ENCODE data around the gene AUTS2. TPM values are rescaled to one million over a fixed set of nuclear protein-coding genes. Genes with fewer than 3 reads are reported as not detected.

AUTS2 gene
- polyA plus RNA-seq, 1 donor (not counting 4 experiments of a cell fraction or from before 2014, with no cell fraction given), result 4.7 TPM

DNA sequence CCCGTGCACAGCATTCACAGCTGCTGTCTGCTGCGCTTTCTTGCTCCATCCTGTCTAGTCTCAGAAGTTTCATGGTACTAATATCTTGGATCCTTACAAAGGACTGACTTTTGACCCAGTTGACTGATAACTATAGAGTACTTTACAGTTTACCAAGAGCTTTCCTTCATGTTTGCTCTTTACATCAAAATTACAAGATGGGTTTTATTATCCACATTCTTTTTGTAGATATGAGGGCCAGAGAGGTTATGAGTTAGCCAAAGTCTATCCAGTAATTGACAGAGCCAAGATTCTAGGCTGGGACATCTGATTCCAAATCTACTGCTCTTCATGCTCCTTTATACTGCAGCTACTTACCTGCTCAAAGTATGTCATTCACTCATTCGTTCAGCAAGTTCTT, 218.2 kb downstream of the AUTS2 start:
- no peaks in the 10 kb centered on the region for H3K79me2 ChIP-seq (ENCODE audit: control insufficient read depth, insufficient read depth, low read length)
- no peak overlapping the region for H3K4me3 ChIP-seq (ENCODE audit: control insufficient read depth in 2 of 3, extremely low read depth in 1 of 3, insufficient read depth in 2 of 3, low read depth in 1 of 3, low read length in 3 of 3)
- no peaks in the 10 kb centered on the region for H3K36me3 ChIP-seq (ENCODE audit: control insufficient read depth in 2 of 2, extremely low read depth in 1 of 2, insufficient read depth in 2 of 2, low read length in 2 of 2)
- H2AFZ ChIP-seq (ENCODE audit: control insufficient read depth, low read length), result no peak overlapping the region
- TF ChIP-seq, protein P1, sequence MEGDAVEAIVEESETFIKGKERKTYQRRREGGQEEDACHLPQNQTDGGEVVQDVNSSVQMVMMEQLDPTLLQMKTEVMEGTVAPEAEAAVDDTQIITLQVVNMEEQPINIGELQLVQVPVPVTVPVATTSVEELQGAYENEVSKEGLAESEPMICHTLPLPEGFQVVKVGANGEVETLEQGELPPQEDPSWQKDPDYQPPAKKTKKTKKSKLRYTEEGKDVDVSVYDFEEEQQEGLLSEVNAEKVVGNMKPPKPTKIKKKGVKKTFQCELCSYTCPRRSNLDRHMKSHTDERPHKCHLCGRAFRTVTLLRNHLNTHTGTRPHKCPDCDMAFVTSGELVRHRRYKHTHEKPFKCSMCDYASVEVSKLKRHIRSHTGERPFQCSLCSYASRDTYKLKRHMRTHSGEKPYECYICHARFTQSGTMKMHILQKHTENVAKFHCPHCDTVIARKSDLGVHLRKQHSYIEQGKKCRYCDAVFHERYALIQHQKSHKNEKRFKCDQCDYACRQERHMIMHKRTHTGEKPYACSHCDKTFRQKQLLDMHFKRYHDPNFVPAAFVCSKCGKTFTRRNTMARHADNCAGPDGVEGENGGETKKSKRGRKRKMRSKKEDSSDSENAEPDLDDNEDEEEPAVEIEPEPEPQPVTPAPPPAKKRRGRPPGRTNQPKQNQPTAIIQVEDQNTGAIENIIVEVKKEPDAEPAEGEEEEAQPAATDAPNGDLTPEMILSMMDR (optimal IDR thresholded peaks at IDR 0.05 in 1 of 3, IDR thresholded peaks at IDR 0.05 in 1 of 3, conservative IDR thresholded peaks at IDR 0.05 in 1 of 3; ENCODE audit: extremely low read depth in 1 of 3, insufficient read depth in 2 of 3, low read length in 3 of 3), result no peak
- TF ChIP-seq EZH2 (IDR thresholded peaks at IDR 0.05; ENCODE audit: low read length), result no peak
- H4K20me1 ChIP-seq (ENCODE audit: control insufficient read depth, extremely low read depth, insufficient read depth, low read length), result no peaks in the 10 kb centered on the region
- no peaks in the 10 kb centered on the region for H3K4me1 ChIP-seq (ENCODE audit: control insufficient read depth, extremely low read depth, insufficient read depth, low read length)
- H3K27ac ChIP-seq (ENCODE audit: control insufficient read depth, insufficient read depth, low read length), result no peak overlapping the region
- FAIRE-seq (no peak), DNase-seq (ENCODE audit: low read depth, low spot score) (no peak)
- H3K27me3 ChIP-seq (ENCODE audit: control insufficient read depth, extremely low read depth, insufficient read depth, low read length), result no peaks in the 10 kb centered on the region
- no peak overlapping the region for H3K9ac ChIP-seq (ENCODE audit: control insufficient read depth, extremely low read depth, insufficient read depth, low read length)
- dilution Hi-C loops (cut with MboI; ENCODE audit: extremely low pct_ligation_motif_present, low sequenced_read_pairs), result no loop called here
- no peaks in the 10 kb centered on the region for H3K9me1 ChIP-seq (ENCODE audit: control insufficient read depth, extremely low read depth, insufficient read depth, low read length)
- H3K9me3 ChIP-seq (ENCODE audit: control insufficient read depth, low read depth, low read length), result no peaks in the 10 kb centered on the region
- H3K4me2 ChIP-seq (ENCODE audit: control insufficient read depth, extremely low read depth, insufficient read depth, low read depth, low read length), result no peak overlapping the region

DNA sequence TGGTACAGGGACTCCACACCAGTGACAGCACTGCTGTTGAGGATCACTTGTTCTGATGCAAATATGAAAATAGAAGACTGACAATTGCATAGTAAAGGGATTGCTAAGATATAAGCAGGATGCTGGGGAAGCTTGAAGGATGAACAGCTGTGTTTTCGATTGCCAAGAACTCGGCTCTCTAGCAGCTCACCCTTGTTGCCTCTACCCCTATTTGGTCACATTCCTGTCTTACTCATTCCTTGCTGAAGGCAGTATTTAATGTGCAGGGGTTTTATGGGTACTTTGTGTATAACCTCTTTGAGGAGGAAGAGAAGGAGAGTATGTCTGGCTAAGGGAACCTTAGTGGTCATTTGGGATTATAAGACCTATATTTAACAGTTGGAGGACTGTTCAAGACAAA, 218.8 kb downstream of the AUTS2 start:
- Histone ChIP-seq H3K9ac (ENCODE audit: control insufficient read depth, extremely low read depth, insufficient read depth, low read length) (no peak overlapping the region), H2AFZ (ENCODE audit: control insufficient read depth, low read length) (no peak overlapping the region), H4K20me1 (ENCODE audit: control insufficient read depth, extremely low read depth, insufficient read depth, low read length) (no peaks in the 10 kb centered on the region), H3K36me3 (ENCODE audit: control insufficient read depth in 2 of 2, extremely low read depth in 1 of 2, insufficient read depth in 2 of 2, low read length in 2 of 2) (no peaks in the 10 kb centered on the region), H3K4me1 (ENCODE audit: control insufficient read depth, extremely low read depth, insufficient read depth, low read length) (no peaks in the 10 kb centered on the region), H3K27me3 (ENCODE audit: control insufficient read depth, extremely low read depth, insufficient read depth, low read length) (no peaks in the 10 kb centered on the region), H3K9me3 (ENCODE audit: control insufficient read depth, low read depth, low read length) (no peaks in the 10 kb centered on the region), H3K79me2 (ENCODE audit: control insufficient read depth, insufficient read depth, low read length) (no peaks in the 10 kb centered on the region), H3K27ac (ENCODE audit: control insufficient read depth, insufficient read depth, low read length) (no peak overlapping the region), H3K9me1 (ENCODE audit: control insufficient read depth, extremely low read depth, insufficient read depth, low read length) (no peaks in the 10 kb centered on the region), H3K4me2 (ENCODE audit: control insufficient read depth, extremely low read depth, insufficient read depth, low read depth, low read length) (no peak overlapping the region), H3K4me3 (ENCODE audit: control insufficient read depth in 2 of 3, extremely low read depth in 1 of 3, insufficient read depth in 2 of 3, low read depth in 1 of 3, low read length in 3 of 3) (no peak overlapping the region)
- dilution Hi-C loops (cut with MboI; ENCODE audit: extremely low pct_ligation_motif_present, low sequenced_read_pairs), result no loop called here
- TF ChIP-seq EZH2 (IDR thresholded peaks at IDR 0.05; ENCODE audit: low read length), result no peak
- TF ChIP-seq, protein P1 (optimal IDR thresholded peaks at IDR 0.05 in 1 of 3, IDR thresholded peaks at IDR 0.05 in 1 of 3, conservative IDR thresholded peaks at IDR 0.05 in 1 of 3; ENCODE audit: extremely low read depth in 1 of 3, insufficient read depth in 2 of 3, low read length in 3 of 3), result no peak
- FAIRE-seq, result no peak
- no peak for DNase-seq (ENCODE audit: low read depth, low spot score)
